SHP77 treated with DMSO at 0.1 percent for 48 hours (cell line): ENCODE measurements around the gene PPP6R2.

Experiments
- DNase-seq: peaks from one replicate; lab custom pipeline; 2025; lab: John Stamatoyannopoulos, UW

PPP6R2 gene

GRCh38 chr22:50445880-50446707, 103.0 kb downstream of the PPP6R2 start:
- DNase-seq, result no peak

DNA sequence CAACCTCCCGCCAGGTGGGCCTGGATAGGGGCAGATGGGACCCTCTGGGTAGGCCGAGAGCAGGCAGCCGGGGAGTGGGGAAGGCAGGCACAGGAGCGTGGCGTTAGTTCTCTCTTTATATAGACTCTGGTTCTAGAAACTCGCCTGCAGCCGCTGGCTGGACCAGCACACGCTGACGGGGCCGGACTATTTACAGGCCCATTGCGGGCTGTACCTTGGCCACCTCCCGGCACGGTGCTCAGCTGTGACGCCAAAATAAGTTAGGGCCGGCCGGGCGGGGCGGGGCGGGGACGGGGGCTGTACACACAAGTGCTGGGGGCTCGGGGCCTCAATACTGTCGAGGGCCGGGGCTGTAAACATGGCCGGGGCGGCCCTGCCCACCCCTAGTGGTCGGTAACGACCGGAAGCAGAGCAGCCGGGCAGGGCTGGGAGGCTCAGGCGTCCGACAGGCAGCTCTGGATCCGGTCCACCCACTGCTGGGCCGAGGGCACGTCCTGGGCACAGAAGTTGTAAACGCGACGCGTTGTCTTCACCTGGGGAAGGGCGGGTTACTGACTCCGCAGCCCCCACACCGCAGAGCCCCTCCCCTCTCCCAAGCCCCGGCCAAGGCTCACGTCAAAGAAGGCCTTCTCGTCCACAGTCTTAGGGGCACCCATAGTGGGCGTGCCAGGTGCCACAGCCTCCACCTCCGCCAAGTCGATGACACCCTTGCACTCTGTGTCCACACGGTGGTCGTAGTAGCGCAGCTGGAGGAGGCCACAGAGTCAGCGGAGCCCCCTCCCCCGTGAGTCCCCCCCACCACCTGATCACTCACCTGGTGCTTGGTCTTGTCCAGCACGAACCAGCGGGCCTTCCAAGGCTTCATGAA, 103.8 kb downstream of the PPP6R2 start:
- DNase-seq, result no peak

GRCh38 chr22:50447576-50448551, 104.7 kb downstream of the PPP6R2 start:
- no peak for DNase-seq

GRCh38 chr22:50452649-50453048, 109.5 kb downstream of the PPP6R2 start:
- DNase-seq, result no peak

DNA sequence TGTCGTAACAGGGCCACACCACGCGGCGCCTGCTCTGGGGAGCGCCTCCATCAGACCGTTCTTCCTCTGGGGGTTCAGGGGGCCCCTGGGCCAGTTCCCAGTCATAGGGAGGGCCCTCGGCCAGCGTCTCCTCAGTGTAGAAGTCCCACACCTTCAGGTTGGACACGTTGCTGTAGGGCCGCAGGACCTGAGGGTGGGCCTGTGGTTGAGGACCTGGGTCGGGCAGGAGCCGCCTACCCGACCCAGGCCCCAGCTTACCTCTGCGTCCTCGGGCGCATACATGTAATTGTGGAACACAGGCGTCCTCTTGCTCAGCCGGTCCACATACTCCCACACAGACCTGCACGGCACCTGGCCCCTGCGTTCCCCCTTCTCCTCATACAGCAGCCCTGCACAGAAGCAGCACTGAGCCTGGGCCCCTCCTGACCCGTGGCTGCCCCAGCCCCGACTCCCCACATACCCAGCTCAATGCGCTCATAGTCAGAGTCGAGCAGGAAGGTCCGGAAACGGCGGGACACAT, 111.5 kb downstream of the PPP6R2 start:
- DNase-seq, result no peak

DNA sequence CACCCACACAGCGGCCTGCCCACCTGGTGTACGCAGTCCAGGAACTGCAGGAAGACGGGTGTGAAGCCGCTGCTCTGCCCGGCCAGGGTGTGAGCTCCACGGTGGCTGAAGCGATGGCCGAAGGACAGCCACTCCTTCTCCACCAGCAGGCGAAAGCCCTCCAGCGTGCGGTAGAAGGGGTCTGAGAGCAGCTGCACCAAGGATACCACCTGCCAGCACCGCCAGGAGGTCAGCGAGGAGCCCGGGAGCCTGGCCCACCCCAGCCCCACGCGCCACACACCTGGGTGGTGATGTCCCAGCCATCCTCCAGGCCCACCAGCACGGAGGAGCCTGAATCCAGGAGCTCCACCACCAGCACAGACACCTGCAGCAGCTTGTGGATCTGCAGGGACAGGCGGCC, 112.1 kb downstream of the PPP6R2 start:
- no peak for DNase-seq

- no peak for DNase-seq
Measured at GRCh38 chr22:50456026-50456425, 112.9 kb downstream of the PPP6R2 start.

GRCh38 chr22:50456466-50457234, 113.5 kb downstream of the PPP6R2 start:
- no peak for DNase-seq

DNA sequence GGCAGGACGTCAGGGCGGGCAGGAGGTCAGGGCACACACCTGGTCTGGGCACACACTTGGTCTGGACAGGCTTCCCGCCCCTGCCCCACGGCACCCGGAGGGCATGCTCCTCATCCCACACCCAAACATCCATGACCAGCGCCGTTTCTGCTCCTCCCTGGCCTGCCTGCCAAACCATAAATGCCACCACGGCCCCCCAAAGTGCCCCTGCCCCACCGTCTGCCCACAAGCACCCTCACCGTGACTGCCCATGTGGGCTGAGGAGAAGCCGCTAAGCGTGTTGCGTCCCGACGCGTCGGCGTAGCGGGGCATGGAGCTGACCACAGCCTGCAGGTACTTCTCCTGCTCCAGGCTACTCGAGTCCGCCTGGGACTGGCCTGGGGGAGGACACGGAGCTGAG, 115.9 kb downstream of the PPP6R2 start:
- no peak for DNase-seq

DNA sequence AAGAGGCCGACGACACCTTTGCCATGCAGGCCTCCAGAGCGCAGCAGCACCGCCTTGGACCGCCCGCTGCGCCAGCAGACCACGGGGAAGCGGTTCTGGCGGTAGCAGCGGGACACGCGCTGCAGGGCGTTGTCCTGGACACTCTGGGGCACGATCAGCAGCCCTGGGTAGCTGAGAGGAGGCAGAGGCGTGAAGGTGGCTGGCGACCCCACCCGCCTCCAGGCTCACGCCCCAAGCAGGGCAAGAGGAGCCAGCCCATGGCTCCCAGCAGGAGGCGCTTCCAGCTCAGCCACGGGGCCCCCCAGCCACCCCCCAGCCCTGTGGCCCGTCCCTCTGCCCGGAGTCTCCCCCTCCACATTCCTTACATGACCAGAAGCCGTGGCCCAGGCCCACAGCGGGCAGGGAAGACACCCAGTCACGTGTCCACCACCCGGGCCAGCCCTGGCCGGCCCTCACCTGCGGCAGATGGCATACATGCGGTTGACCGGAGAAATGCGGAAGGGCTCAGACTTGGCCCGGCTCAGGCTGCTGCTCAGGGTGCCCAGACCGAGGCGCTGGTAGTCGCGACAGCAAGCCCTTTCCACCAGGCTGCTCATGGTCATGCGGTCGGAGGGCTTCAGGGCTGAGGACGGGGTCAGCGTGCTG, 116.5 kb downstream of the PPP6R2 start:
- DNase-seq, result no peak

GRCh38 chr22:50460938-50461337, 117.8 kb downstream of the PPP6R2 start:
- DNase-seq, result no peak

GRCh38 chr22:50461536-50461935, 118.4 kb downstream of the PPP6R2 start:
- DNase-seq, result no peak

DNA sequence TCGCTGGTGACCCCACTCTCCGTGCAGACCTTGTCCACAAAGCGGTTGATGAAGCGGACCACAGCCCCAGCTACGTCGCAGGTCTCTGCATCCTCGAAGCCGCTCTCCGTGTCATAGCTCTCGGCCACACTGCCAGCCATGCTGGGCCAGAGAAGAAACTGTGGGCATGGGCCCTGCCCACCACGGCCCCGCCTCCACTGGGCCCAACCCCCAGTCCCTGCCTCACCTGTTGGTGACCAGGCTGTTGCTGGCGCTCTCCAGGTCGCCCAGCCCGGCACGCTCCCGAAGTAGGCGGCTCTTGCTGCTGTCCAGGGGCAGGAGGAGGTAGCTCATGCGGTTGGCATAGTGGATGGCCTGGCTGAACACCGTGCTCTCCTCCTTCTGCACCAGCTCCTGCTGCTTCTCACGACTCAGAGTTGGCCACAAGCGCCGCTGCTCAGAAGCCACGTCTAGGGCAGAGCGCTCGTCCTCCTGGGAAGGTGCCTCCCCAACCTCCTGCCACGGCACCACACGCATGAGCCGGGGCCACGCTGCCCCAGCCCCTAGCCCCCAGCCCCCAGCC, 118.9 kb downstream of the PPP6R2 start:
- no peak for DNase-seq

GRCh38 chr22:50463188-50463900, 120.2 kb downstream of the PPP6R2 start:
- no peak for DNase-seq

DNA sequence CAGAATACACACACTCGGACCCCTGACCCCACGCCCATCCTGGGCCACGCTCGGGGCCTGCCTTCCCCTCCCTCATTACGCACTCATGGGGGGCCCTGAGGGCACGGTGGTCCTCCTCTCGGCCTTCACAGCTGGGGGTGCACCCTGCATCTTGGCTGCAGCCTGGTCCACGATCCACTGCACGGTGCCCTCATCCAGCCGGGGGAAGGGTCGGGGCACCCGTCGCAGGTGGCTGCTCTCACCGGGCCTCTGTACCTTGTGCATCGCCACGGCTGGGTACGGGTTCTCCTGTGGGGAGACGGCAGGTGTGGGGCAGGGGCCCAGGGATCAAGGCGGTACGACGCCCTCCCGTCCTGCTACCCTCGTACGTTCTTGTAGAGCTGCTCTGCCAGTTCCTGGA, 121.3 kb downstream of the PPP6R2 start:
- DNase-seq, result no peak

- no peak for DNase-seq
Measured at GRCh38 chr22:50465066-50465930, 122.2 kb downstream of the PPP6R2 start.

DNA sequence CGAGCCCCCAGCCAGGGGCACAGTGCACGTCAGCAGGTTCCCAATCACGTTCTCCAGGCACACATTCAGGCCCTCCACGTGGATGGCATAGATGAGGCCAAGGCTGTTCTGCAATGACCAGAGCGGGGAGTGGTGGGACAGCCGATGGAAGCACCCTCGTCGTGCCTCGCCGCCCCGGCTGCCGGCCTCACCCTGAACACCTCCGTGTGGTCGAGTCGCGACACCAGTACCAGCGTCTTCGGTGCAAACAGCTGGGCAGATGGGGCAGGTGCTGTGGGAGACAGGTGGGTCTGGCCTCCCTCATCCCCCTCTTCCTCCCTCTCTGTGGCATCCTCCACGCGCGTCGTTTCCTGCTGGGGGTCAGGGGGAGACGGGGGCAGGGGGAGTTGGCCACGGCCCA, 124.2 kb downstream of the PPP6R2 start:
- DNase-seq, result no peak

DNA sequence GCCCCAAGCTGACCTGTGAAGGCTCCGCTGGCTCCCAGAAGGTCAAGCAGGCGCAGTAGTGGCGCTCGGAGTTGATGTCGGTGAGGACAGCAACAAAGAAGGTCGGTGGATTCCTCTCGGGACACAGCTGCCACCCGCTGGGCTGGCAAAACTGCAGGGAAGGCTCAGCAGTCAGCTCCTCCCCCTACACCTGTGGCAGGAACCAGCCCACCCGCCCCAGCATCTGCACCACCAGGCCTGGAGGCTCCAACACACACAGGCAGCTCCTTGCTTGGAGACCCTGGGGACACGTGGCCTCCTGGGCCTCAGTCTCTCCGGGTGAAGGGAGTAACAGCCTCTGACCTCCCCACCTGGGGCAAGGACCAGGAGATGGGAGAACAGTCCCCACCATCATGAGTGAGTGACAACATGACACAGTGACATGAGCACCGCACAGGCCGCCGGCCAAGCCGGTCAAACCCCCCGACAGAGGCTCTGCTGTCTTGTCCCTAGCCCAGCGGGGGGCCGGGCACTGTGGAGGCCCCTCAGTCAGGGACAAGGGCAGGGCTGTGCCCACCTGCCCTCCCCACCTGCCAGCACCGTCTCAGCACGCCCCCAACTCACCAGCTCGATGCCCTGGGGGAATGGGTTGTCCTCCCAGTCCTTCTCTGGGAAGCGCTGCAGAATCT, 124.8 kb downstream of the PPP6R2 start:
- no peak for DNase-seq
